Right ventricle myocardium inferior (tissue), 1 donor: Measurements from ENCODE around the gene SMCO3. TPM values are rescaled to one million over a fixed set of nuclear protein-coding genes. Genes with fewer than 3 reads are reported as not detected.
"Not testable (repeated sequence)": the region's sequence is repeated elsewhere in the genome, so short reads cannot be mapped to it uniquely, and the experiment has no call there.

Source experiments
- ATAC-seq: fragments of 200-7000 bp; cut with Tn5 transposase; one replicate; pipeline ENCODE4 v1.9.1; 2020; ENCODE audit warnings: mild to moderate bottlenecking, moderate library complexity
- DNase-seq: peaks from one replicate; pipeline ENCODE4 v3.0.0; 2021; ENCODE audit errors: missing footprints
- intact Hi-C: fragments of 100-400 bp; cut with DNase I; formaldehyde crosslinking; loops from one replicate; pipeline ENCODE4 v1.11.0; 2022
- total RNA-seq: library from RNA; stranded (reverse); fragmentation: NEBNext Ultra II Directional; extraction: Animal tissue kit (Norgen Biotek cat#: 25700); gene quantifications from one replicate; pipeline ENCODE4 v1.2.1, GENCODE V29; 2021
- donor health status: DM: no; HTN: yes; CAD: no; lungs with severe emphysema.

The SMCO3 gene
- total RNA-seq, 1 donor from 2014 or later: 0.30 TPM

GRCh38 chr12:14767617-14768016 lies 46.4 kb downstream of the SMCO3 start:
- intact Hi-C loops: no loop called here
- no peak for ATAC-seq
- DNase-seq: no peak

- ATAC-seq (no peak), DNase-seq (no peak)
- intact Hi-C loops: no loop called here
These were observed 47.2 kb downstream of the SMCO3 start for GRCh38 chr12:14766649-14767215.

- ATAC-seq, intact Hi-C loops, DNase-seq: not testable (repeated sequence)
These were observed 48.0 kb downstream of the SMCO3 start for GRCh38 chr12:14766020-14766419.

DNA sequence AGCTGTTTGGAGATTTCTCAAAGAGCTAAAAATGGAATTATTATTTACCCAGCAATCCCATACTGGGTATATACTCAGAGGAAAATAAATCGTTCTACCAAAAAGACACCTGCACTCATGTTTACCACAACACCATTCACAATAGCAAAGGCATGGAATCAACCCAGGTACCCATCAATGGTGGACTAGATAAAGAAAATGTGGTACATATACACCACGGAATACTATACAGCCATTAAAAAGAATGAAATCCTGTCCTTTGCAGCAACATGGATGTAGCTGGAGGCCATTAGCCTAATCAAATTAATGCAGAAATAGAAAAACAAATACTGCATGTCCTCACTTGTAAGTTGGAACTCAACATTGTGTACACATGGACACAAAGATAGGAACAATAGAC lies 48.6 kb downstream of the SMCO3 start:
- DNase-seq: no peak
- no peak for ATAC-seq
- intact Hi-C loops: no loop called here

DNA sequence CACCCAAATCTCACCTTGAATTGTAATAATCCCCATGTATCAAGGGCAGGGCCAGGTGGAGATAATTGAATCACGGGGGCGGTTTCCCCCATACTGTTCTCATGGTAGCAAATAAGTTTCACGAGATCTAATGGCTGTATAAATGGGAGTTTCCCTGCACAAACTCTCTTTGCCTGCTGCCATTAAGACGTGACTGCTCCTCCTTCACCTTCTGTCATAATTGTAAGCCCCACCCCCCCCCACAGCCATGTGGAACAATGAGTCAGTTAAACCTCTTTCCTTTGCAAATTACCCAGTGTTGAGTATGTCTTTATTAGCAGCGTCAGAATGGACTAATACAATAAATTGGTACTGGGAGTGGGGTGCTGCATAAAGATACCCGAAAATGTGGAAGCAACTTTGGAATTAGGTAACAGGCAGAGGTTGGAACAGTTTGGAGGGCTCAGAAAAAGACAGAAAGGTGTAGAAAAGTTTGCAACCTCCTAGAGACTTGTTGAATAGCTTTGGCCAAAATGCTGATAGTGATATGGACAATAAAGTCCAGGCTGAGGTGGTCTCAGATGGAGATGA lies 54.2 kb downstream of the SMCO3 start:
- DNase-seq, ATAC-seq, intact Hi-C loops: not testable (repeated sequence)

- ATAC-seq (no peak), DNase-seq (no peak)
- intact Hi-C loops: no loop called here
These were observed 57.4 kb downstream of the SMCO3 start for GRCh38 chr12:14756334-14757143.

Other genes with a start within 250 kb of the SMCO3 start
- 24.4 TPM for gene PLBD1, start 246.3 kb downstream of the SMCO3 start, total RNA-seq
- gene GUCY2C, start 117.6 kb downstream of the SMCO3 start, total RNA-seq: not detected
- gene WBP11, start 10.7 kb downstream of the SMCO3 start, total RNA-seq: 48.0 TPM
- 2.0 TPM for gene C12orf60, start 10.5 kb downstream of the SMCO3 start, total RNA-seq
- 5.6 TPM for gene ART4, start 29.3 kb upstream of the SMCO3 start, total RNA-seq
- gene MGP, start 71.7 kb upstream of the SMCO3 start, total RNA-seq: 369 TPM
- 0.19 TPM for gene ERP27, start 124.4 kb upstream of the SMCO3 start, total RNA-seq
- gene ARHGDIB, start 147.4 kb upstream of the SMCO3 start, total RNA-seq: 72.1 TPM
- not detected for gene PDE6H, start 158.9 kb upstream of the SMCO3 start, total RNA-seq